ENCODE data around the gene TDRD7.

The TDRD7 gene

GRCh38 chr9:97387504-97387886 lies 24.4 kb upstream of the TDRD7 start:
- DNase-seq: no peak

GRCh38 chr9:97387936-97388684 lies 23.8 kb upstream of the TDRD7 start:
- no peak for DNase-seq

DNA sequence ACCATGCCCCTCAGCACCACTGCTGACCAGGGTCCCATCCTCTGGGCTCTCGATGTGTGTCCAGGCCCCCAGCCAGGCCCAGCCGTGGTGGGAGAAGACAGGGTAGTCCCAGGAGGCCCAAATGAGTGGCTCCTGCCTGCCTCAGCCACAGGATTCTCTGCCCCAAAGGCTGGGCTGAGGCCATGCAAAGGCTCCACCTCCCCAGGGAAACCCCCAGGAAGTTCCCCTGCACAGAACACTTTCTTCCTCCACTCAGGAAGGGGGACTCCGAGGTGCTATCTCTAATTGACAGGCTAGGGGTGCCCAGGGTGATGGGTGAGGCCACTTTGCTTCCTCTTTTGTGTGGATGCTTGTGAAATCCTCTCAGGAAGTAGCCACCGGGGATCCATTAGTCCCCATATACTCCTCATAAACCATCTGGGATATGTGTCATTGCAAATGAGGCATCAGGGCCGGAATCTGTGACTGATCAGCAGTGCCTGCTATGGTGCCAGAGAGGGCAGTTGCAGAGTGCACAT lies 23.1 kb upstream of the TDRD7 start:
- peak; percentile 33 for DNase-seq

GRCh38 chr9:97389249-97389648 lies 22.6 kb upstream of the TDRD7 start:
- no peak for DNase-seq

DNA sequence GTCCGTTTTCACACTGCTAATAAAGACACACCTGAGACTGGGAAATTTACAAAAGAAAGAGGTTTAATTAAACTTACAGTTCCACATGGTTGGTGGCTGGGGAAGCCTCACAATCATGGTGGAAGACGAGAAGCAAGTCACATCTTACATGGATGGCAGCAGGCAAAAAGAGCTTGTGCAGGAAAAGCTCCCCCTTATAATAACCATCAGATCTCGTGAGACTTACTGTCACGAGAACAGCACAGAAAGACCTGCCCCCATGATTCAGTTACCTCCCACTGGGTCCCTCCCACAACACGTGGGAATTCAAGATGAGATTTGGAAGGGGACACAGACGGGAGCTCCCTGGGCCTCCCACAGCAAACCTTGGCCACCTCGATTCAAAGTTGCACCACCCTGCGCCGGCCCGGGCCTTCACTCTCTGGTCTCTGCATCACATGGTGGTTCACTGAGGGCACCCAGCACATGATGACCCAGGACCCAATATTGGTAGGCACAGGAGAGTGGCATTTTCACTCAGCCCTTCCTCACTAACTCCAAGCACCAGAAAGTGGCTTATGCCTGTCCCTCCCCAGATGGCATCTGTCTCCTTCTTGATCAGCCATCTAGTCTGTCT lies 21.0 kb upstream of the TDRD7 start:
- DNase-seq: no peak

GRCh38 chr9:97394881-97395280 lies 17.0 kb upstream of the TDRD7 start:
- no peak for DNase-seq

- no peak for DNase-seq
These were observed 16.2 kb upstream of the TDRD7 start for GRCh38 chr9:97395745-97396144.

DNA sequence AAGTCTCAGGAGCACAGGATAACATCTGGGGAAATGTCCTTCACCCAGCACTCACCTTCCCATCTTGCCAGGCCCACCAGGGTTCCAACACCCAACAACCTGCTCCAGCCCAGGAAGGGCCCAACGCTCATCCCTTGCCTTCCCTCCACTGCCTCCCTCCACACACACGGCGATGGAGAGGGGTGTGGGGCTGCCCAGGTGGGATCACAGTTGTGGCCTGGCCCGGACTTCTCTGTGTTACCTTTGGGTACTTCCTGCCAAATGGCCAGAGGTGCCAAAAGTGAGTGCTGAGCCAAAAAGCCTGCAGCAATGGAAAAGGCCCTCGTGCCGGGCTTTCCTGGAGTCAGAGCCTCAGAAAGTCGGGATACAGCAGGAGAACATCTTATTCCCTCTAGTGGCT lies 15.6 kb upstream of the TDRD7 start:
- no peak for DNase-seq

DNA sequence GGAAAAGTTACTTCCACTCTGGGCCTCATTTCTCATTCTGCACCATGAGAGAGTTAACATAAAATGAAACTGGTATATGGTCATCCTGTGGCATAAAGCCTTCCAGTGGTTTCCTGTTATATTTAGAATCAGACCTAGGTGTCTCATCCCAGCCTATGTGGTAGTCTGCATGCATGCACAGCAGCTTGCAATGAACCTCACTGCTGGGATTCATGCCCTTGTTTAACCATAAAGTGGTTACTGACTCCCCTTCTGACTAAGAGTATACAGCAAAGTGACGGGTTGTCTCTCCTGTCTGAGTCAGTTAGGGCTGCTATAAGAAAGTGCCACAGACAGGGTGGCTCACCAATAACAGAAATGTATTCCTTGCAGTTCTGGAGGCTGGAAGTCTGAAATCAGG lies 14.7 kb upstream of the TDRD7 start:
- DNase-seq: no peak

DNA sequence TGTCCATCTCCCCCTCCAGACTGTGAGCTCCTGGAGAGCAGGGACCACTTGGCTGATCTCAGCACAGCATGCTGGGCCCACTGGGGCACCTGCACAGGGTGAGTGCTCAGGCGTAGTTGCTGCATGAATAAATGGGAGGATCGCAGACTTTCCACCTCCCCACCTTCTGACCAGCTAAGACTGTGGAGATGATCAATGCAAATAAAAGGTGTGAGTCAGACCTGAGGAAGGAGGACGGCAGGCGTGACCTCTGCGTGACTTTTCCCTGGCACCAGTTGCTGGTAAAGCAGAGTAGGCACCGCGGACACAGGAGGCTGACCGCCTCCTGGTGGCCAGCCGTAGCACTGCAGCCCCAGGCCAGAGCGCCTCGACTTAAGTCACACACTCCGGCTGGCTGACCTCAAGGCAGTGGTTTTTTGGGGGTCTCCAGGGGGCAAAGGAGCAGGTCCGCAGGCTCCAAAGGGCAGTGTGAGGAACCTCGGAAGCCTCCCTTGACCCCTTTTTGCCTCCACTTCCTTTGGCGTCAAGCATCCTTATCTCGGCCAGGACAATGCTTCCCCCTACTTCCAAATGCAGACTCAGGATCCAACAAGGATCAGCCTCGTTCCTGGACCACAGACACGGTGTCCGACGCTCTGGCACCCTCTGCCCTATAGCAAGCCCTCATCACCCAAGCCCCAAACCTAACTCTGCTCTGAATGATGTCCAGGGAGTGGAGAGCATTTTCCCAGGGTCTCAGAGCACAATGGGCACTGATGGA lies 12.7 kb upstream of the TDRD7 start:
- peak; percentile 56 for DNase-seq

DNA sequence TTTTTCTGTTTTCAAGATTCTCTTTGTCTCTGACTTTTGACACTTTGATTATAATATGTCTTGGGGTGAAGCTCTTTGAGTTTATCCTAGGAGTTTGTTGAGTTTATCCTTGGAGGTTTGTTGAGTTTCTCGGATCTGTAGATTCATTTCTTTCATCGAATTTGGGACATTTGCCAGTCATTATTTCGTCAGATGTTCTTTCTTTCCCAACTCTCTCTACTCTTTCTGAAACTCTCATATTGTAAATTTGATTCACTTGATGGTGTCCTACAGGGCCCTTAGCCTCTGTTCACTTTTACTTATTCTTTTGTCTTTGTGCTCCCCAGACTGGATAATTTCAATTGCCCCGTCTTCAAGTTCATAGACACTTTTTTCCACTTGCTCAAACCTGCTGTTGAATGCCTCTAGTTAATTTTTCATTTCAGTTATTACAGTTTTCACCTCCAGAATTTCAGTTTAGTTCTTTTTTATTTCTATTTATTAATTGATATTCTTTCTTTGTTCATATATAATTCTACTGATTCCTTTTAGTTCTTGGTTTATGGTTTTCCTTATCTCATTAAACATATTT lies 8.1 kb upstream of the TDRD7 start:
- no peak for DNase-seq

- DNase-seq: no peak
These were observed 6.3 kb upstream of the TDRD7 start for GRCh38 chr9:97405551-97405950.

DNA sequence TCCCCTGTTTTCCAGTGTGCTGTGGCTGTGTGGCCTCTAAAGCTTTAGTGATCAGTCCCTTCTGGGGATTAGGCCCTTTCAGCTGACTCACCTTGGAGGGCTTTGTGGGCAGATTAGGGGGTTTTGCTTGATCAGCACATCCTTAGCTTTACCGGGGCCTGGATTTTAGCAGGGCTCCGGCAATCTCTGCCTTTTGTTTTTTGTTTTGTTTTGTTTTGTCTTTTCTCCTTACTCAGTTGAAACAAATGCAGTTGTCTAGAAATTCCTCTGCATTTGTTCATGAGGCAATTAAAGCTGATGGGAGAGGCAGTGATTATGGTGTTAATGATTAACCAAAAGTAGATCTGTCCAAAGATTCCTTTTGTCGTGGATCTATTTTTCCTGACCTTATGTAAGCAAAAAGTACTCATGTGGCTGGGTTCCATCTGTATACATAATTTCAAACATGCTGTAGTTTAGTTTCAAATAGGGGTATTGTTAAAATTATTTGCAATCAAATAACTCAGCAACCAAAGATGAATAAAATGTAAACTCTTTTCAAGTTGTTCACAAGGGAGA lies 5.2 kb upstream of the TDRD7 start:
- DNase-seq: no peak

DNA sequence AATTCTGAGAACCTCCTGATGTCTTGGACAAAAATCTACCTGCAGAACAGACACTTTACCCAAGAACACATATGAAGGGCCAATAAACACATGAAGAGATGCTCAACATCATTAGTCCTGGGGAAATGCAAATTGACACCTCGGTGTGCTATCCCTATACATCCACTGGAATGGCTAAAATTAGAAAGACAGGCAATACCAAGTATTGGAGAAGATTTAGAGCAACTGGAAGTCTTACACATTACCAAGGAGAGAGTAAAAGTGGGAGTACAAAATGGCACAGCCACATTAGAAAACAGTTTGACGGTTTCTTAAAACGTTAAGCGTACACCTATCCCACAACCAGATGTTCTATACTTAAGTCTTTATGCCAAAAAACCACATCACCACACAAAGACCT lies 3.3 kb upstream of the TDRD7 start:
- DNase-seq: no peak

DNA sequence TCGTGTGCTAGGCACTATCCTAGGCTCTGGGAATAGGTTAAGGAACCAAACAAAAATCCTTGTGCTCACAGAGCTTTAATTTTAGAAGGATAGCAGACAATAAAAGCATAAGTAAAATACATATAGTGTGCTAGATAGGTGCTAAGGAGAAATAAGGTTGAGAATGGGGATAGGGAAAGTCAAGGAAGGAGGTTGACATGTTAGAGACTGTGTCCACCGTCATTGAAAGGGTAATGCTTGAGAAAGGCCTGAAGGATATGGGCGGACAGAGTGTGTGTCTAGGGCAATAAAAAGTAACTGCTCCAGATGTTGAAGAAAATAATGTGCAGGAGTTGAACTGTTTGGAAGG lies 482 bp upstream of the TDRD7 start:
- no peak for DNase-seq

DNA sequence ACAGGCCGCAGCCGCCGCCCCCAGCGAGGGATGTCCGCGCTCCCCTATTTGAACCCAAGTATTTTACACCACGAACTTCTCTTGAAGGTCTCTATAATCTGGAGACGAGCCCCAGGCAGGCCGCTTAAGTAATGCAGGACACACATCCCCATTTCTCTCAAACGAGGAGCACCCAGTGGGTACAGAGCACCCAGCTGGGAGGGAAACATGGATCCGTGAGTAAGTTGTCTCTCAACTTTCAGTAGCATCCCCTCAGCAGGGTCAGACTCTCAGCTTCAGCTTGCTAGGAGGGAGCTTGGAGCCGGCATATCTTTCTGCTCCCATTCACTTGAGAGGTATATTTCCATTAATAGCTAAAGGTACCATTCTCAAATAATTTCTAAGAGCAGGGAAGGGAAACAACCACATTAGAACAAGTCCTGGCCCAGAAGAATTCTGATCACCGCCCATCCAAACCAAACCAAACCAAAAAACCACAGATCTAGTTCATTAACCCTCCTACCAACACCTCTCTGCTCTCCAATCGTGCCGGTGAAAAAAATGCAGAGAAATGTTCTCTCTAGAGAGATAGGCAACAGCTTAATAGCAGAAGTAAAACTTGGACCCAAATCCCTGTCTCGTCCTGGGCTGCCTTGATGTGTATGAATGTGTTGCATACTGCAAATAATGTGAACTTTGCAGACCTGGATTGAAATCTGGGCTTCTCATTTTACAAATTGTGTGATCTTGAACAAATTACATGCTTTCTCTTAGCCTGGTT lies 910 bp downstream of the TDRD7 start:
- no peak for DNase-seq

- DNase-seq: no peak
These were observed 1.6 kb downstream of the TDRD7 start for GRCh38 chr9:97413462-97413861.

GRCh38 chr9:97415146-97415545 lies 3.2 kb downstream of the TDRD7 start:
- DNase-seq: no peak

- DNase-seq: no peak
These were observed 7.0 kb downstream of the TDRD7 start for GRCh38 chr9:97418880-97419279.

- DNase-seq: no peak
These were observed 7.5 kb downstream of the TDRD7 start for GRCh38 chr9:97419309-97419867.

DNA sequence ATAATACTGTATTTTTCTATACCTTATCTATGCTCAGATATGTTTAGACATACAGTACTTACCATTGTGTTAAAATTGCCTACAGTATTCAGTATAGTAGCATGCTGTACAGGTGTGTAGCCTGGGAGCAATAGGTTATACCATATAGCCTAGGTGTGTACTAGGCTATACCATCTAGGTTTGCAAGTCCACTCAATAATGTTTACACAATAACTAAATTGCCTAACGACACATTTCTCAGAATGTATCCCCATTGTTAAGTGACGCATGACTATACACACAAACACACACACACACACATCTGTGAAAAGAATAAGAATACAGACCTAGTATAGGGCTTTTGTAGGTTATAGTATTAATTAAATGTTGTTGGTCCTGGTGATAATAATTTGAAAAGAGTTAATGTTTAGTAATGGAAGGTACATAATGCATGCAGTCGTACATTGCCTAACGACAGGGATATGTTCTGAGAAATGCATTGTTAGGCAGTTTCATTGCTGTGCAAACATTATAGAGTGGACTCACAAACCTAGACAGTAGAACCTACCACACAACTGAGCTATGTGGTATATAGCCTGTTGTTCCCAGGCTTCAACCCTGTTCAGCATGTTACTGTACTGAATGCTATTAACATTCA lies 13.6 kb downstream of the TDRD7 start:
- no peak for DNase-seq

GRCh38 chr9:97425973-97426336 lies 14.1 kb downstream of the TDRD7 start:
- no peak for DNase-seq

All from CD4-positive, alpha-beta T cell treated with Interleukin-4 for 4 hours (primary cell).